HepG2 (cell line): ENCODE data around the gene ZNF155. TPM values are rescaled to one million over a fixed set of nuclear protein-coding genes. Genes with fewer than 3 reads are reported as not detected.

Source experiments
- ATAC-seq: fragments of 200-7000 bp; cut with Tn5 transposase; 3 replicates; pipeline ENCODE4 v1.9.1; 2020; ENCODE audit warnings: mild to moderate bottlenecking, moderate library complexity
- BruUV-seq: library from RNA; stranded (reverse); fragments of 400-500 nt; replicated peaks from 2 replicates; lab custom pipeline; 2021; lab: Mats Ljungman, UMichigan
- CTCF ChIA-PET: fragments of 300-600 bp; formaldehyde crosslinking; extraction: SDS; loops from one replicate; lab custom pipeline; 2021; ENCODE audit warnings: low total read pairs, inconsistent platforms, low intra/inter-chr PET ratio; lab: Yijun Ruan, JAX
- POLR2A ChIA-PET: fragments of 350-600 bp; sonication (Branson Sonifier 250); formaldehyde crosslinking; loops from one replicate; lab custom pipeline; 2020; ENCODE audit warnings: antibody characterized with exemption, inconsistent platforms; lab: Yijun Ruan, JAX
- DNase-seq: peaks from one replicate; pipeline ENCODE4 v3.0.0-alpha.2; 2015; ENCODE audit warnings: low spot score
- FAIRE-seq: peaks from 3 replicates; lab custom pipeline; 2011; peaks lifted over from hg19 to GRCh38; lab: Jason Lieb, UNC
- H2AFZ ChIP-seq: one replicate; pipeline ENCODE4 v1.6.1; 2011; ENCODE audit warnings: low read length, inconsistent platforms
- H3K27ac ChIP-seq: fragments of 300-600 bp; 3 replicates; pipeline ENCODE4 v1.8.0; 2011; ENCODE audit warnings: mixed run types, mild to moderate bottlenecking, mixed read lengths, low read length, inconsistent platforms; ENCODE audit not compliant: insufficient read depth; ENCODE audit errors: extremely low read length
- H3K27me3 ChIP-seq, 2 experiments: fragments of 200-600 bp in 1 of 2; 2 replicates in 1 of 2; 3 replicates in 1 of 2; pipeline versions ENCODE4 v1.6.0 to v1.8.0; 2011; ENCODE audit warnings: low read length in 2 of 2, mild to moderate bottlenecking in 2 of 2, moderate library complexity in 2 of 2, inconsistent platforms in 1 of 2; ENCODE audit not compliant: insufficient read depth in 2 of 2, control insufficient read depth in 1 of 2
- H3K36me3 ChIP-seq, 2 experiments: fragments of 200-600 bp in 1 of 2; replicated peaks in 1 of 2; 2 replicates in 1 of 2; 3 replicates in 1 of 2; pipeline versions ENCODE4 v1.5.1 to v1.8.0; 2011; ENCODE audit warnings: low read length in 2 of 2, inconsistent platforms in 1 of 2; ENCODE audit not compliant: insufficient read depth in 2 of 2, control insufficient read depth in 1 of 2
- H3K4me1 ChIP-seq: 2 replicates; pipeline ENCODE4 v1.5.1; 2012; ENCODE audit warnings: low read length, inconsistent platforms; ENCODE audit not compliant: insufficient read depth
- H3K4me2 ChIP-seq: 2 replicates; pipeline ENCODE4 v1.6.0; 2011; ENCODE audit warnings: low read depth, low read length, inconsistent platforms
- H3K4me3 ChIP-seq, 3 experiments: fragments of 200-600 bp in 1 of 3; sonication (generic), shearing (Covaris generic) in 1 of 3; replicated peaks in 1 of 3; 2 replicates each; pipeline ENCODE4 v1.5.1; 2011 to 2016; ENCODE audit warnings: low read length in 3 of 3, inconsistent platforms in 2 of 3, low read depth in 2 of 3, mild to moderate bottlenecking in 2 of 3, control low read depth in 1 of 3, mixed read lengths in 1 of 3; ENCODE audit not compliant: insufficient read depth in 1 of 3
- H3K79me2 ChIP-seq: one replicate; pipeline ENCODE4 v1.6.1; 2011; ENCODE audit warnings: low read length, inconsistent platforms; ENCODE audit not compliant: insufficient read depth
- H3K9ac ChIP-seq: 2 replicates; pipeline ENCODE4 v1.6.0; 2011; ENCODE audit warnings: mild to moderate bottlenecking, low read depth, low read length, inconsistent platforms; ENCODE audit not compliant: insufficient read depth
- H3K9me3 ChIP-seq: 2 replicates; pipeline ENCODE4 v1.5.1; 2012; ENCODE audit warnings: mild to moderate bottlenecking, low read length
- H4K20me1 ChIP-seq: 2 replicates; pipeline ENCODE4 v1.6.0; 2011; ENCODE audit warnings: inconsistent platforms, mild to moderate bottlenecking, low read length, moderate library complexity; ENCODE audit not compliant: insufficient read depth
- HNRNPL ChIP-seq: fragments of 200-400 bp; formaldehyde crosslinking; IDR thresholded peaks from 2 replicates; pipeline ENCODE4 v1.6.1; 2017; ENCODE audit warnings: mild to moderate bottlenecking, low read depth, low read length
- HNRNPUL1 ChIP-seq: fragments of 200-400 bp; formaldehyde crosslinking; IDR thresholded peaks from 2 replicates; pipeline ENCODE4 v1.6.1; 2017; ENCODE audit warnings: low read depth, mild to moderate bottlenecking, low read length, moderate library complexity
- MAF1 ChIP-seq: sonication (generic); formaldehyde crosslinking; IDR thresholded peaks from 2 replicates; pipeline ENCODE4 v1.5.0; 2020; ENCODE audit warnings: missing genetic modification reagents, borderline replicate concordance
- NFIC ChIP-seq: IDR thresholded peaks from 2 replicates; pipeline ENCODE4 v1.6.1; 2012; ENCODE audit warnings: mild to moderate bottlenecking, low read length, inconsistent platforms
- POLR2G ChIP-seq: fragments of 200-400 bp; formaldehyde crosslinking; IDR thresholded peaks from 2 replicates; pipeline ENCODE4 v1.6.1; 2018; ENCODE audit warnings: mild to moderate bottlenecking, low read depth, low read length, moderate library complexity
- RXRA ChIP-seq: sonication (generic); formaldehyde crosslinking; IDR thresholded peaks from 2 replicates; pipeline ENCODE4 v1.5.1; 2020; ENCODE audit warnings: missing genetic modification reagents
- SOX13 ChIP-seq, 3 experiments: fragments of 450-650 bp in 1 of 3; sonication (generic) in 1 of 3; formaldehyde crosslinking in 1 of 3; IDR thresholded peaks in 2 of 3; conservative IDR thresholded peaks in 1 of 3; 2 replicates each; pipeline versions ENCODE4 v1.5.0 to v1.6.1; 2016 to 2020; ENCODE audit warnings: antibody characterized with exemption in 1 of 3, mild to moderate bottlenecking in 1 of 3, missing compliant biosample characterization in 1 of 3, missing genetic modification reagents in 1 of 3, moderate library complexity in 1 of 3
- SOX6 ChIP-seq, 2 experiments: fragments of 450-650 bp in 1 of 2; sonication (generic) in 1 of 2; formaldehyde crosslinking in 1 of 2; IDR thresholded peaks; 2 replicates each; pipeline versions ENCODE4 v1.4.0 to v1.6.1; 2017 to 2020; ENCODE audit warnings: antibody characterized with exemption in 1 of 2, mild to moderate bottlenecking in 1 of 2, missing genetic modification reagents in 1 of 2
- THAP9 ChIP-seq: sonication (generic); formaldehyde crosslinking; IDR thresholded peaks from 2 replicates; pipeline ENCODE4; 2020; ENCODE audit warnings: missing genetic modification reagents, mild to moderate bottlenecking, borderline replicate concordance
- ZBTB14 ChIP-seq: sonication (generic); formaldehyde crosslinking; IDR thresholded peaks from 2 replicates; pipeline ENCODE4 v1.4.0; 2020; ENCODE audit warnings: missing genetic modification reagents
- ZBTB38 ChIP-seq: sonication (generic); formaldehyde crosslinking; IDR thresholded peaks from 2 replicates; pipeline ENCODE4 v1.5.1; 2020; ENCODE audit warnings: mild to moderate bottlenecking, missing genetic modification reagents
- ZMYM2 ChIP-seq: sonication (generic); formaldehyde crosslinking; IDR thresholded peaks from 2 replicates; pipeline ENCODE4 v1.8.0; 2022; ENCODE audit warnings: mild to moderate bottlenecking, missing genetic modification reagents
- ZNF143 ChIP-seq: sonication (generic); formaldehyde crosslinking; IDR thresholded peaks from 2 replicates; pipeline ENCODE4 v1.4.0; 2020; ENCODE audit warnings: missing genetic modification reagents
- ZNF224 ChIP-seq: sonication (generic); formaldehyde crosslinking; IDR thresholded peaks from 2 replicates; pipeline ENCODE4 v1.5.0; 2020; ENCODE audit warnings: mild to moderate bottlenecking, missing genetic modification reagents
- ZNF468 ChIP-seq: sonication (generic); formaldehyde crosslinking; IDR thresholded peaks from 2 replicates; pipeline ENCODE4 v1.8.0; 2022; ENCODE audit warnings: mild to moderate bottlenecking, moderate library complexity, missing genetic modification reagents
- ZNF580 ChIP-seq: IDR thresholded peaks from 2 replicates; pipeline ENCODE4 v1.6.1; 2016; ENCODE audit warnings: low read depth, borderline replicate concordance
- ZNF660 ChIP-seq: sonication (generic); formaldehyde crosslinking; IDR thresholded peaks from 2 replicates; pipeline ENCODE4 v1.5.1; 2020; ENCODE audit warnings: mild to moderate bottlenecking, low read depth, missing genetic modification reagents, borderline replicate concordance
- ZNF740 ChIP-seq: sonication (generic); formaldehyde crosslinking; IDR thresholded peaks from 2 replicates; pipeline ENCODE4 v1.4.0; 2020; ENCODE audit warnings: missing genetic modification reagents
- WGBS: methylation state at CpG from one replicate; pipeline ENCODE4 v1.1.6; 2017; ENCODE audit warnings: low lambda C conversion rate; 5-methylcytosine and 5-hydroxymethylcytosine counted together
- in situ Hi-C: cut with HindIII; loops from 2 replicates; pipeline ENCODE4 v1.10.0; 2017; ENCODE audit warnings: low pct_unique_long_range_greater_than_20kb; ENCODE audit not compliant: extremely low pct_ligation_motif_present
- intact Hi-C: fragments of 100-400 bp; cut with micrococcal nuclease; formaldehyde crosslinking; loops from one replicate; pipeline ENCODE4 v1.10.0; 2022; ENCODE audit not compliant: unreplicated experiment
- polyA plus RNA-seq, 8 experiments: library from polyadenylated mRNA; depleted of rRNA in 3 of 8; stranded (reverse) in 7 of 8; unstranded in 1 of 8; fragments of >200 nt; fragmentation: Illumina TruSeq in 4 of 8; extraction: Trizol in 4 of 8; gene quantifications; 2 replicates each; pipeline versions ENCODE4 v1.2.1 to v1.2.3, GENCODE V29; 2011 to 2016; ENCODE audit warnings: low read depth in 4 of 8, missing spikeins in 1 of 8, mixed read lengths in 1 of 8; ENCODE audit not compliant: insufficient read depth in 1 of 8
- total RNA-seq, 5 experiments: library from RNA; depleted of rRNA; stranded (reverse); fragments of >200 nt; fragmentation: Illumina TruSeq; extraction: Trizol; gene quantifications; 2 replicates each; pipeline ENCODE4 v1.2.3, GENCODE V29; 2016; ENCODE audit warnings: low read depth in 1 of 5

ZNF155 gene
- total and polyA plus RNA-seq, 2 of the 13 experiments (the other 11 are each of a cell fraction or from before 2014, with no cell fraction given), result 2.5 to 3.6 TPM

GRCh38 chr19:43934985-43935708 is 48.8 kb upstream of the ZNF155 start, which contains the start of gene ZNF45:
Gene ZNF45 (minus strand): TSS chr19:43935282. CDS start chr19:43922185, 13,097 bp downstream.
- peak within 1 kb of the TSS; percentile 81 for H3K4me2 ChIP-seq
- WGBS, result 0% methylated on average over 14 of the region's 42 CpGs
- ChIA-PET CTCF (no interaction called here), POLR2A (interaction anchor here (0.6 to 2.1 kb wide), 18 partner anchors 10 to 565 kb away, joined by 3 to 36 read pairs (median 4); partner anchors contain the start of genes ZNF221, ZNF222, ZNF225 and ZNF226)
- H4K20me1 ChIP-seq, result no peaks in the 10 kb centered on the region
- ATAC-seq (peak; percentile 98), FAIRE-seq (no peak), DNase-seq (peak; percentile 88)
- H3K4me3 ChIP-seq, result peak within 1 kb of the TSS; percentile 81 to 94 (median 93)
- no peaks in the 10 kb centered on the region for H3K27me3 ChIP-seq
- intact Hi-C loops, result loop anchor here (2.0 to 10.0 kb wide), 4 partner anchors 16 to 178 kb away; partner anchors contain the start of genes ZNF221, ZNF225, ZNF230 and ZNF283
- peaks cover 7% of the 10 kb centered on the region; the same call in 1 of the 2 replicates for H3K4me1 ChIP-seq
- 0 out of 2 replicates have a peak, but pooled peaks cover 6% of the 10 kb centered on the region for H3K9me3 ChIP-seq
- H3K9ac ChIP-seq, result peak within 1 kb of the TSS; percentile 81
- peaks cover 1 to 7% of the 10 kb centered on the region in 2 experiments; a peak in 2 of 5 replicates for H3K36me3 ChIP-seq
- no peaks in the 10 kb centered on the region for H3K79me2 ChIP-seq
- peak within 1 kb of the TSS; percentile 90 for H2AFZ ChIP-seq
- in situ Hi-C loops, result no loop called here
- peak within 1 kb of the TSS; percentile 82 for H3K27ac ChIP-seq
- BruUV-seq, result TSS peak; percentile 90
- TF ChIP-seq ZNF660 (CRISPR knock-in tag) (no peak), SOX13 (IDR thresholded peaks at IDR 0.05) (no peak), SOX13 (CRISPR knock-in tag; conservative IDR thresholded peaks at IDR 0.05 in 1 of 2, IDR thresholded peaks at IDR 0.05 in 1 of 2) (no peak), HNRNPUL1 (no peak), HNRNPL (no peak), ZMYM2 (CRISPR knock-in tag) (no peak), ZNF224 (CRISPR knock-in tag) (no peak), MAF1 (CRISPR knock-in tag) (0 out of 2 replicates have a peak, but pooled peaks have one; percentile 40), ZBTB14 (CRISPR knock-in tag) (0 out of 2 replicates have a peak, but pooled peaks have one; percentile 25), THAP9 (peak; percentile 73; the same call in 1 of the 2 replicates), SOX6 (IDR thresholded peaks at IDR 0.05) (no peak), SOX6 (CRISPR knock-in tag; IDR thresholded peaks at IDR 0.05) (peak; percentile 44), RXRA (CRISPR knock-in tag) (no peak; the same call in 1 of the 2 replicates), ZNF143 (peak; percentile 97), NFIC (no peak), POLR2G (peak; percentile 89), ZNF468 (no peak), ZBTB38 (CRISPR knock-in tag) (peak; percentile 55; the same call in 1 of the 2 replicates), ZNF580 (CRISPR knock-in tag) (peak; percentile 68; the same call in 1 of the 2 replicates), ZNF740 (CRISPR knock-in tag) (peak; percentile 55)
